ENCODE data around the gene NHLRC2.
"Not testable (repeated sequence)": the region's sequence is repeated elsewhere in the genome, so short reads cannot be mapped to it uniquely, and the experiment has no call there.

DNA sequence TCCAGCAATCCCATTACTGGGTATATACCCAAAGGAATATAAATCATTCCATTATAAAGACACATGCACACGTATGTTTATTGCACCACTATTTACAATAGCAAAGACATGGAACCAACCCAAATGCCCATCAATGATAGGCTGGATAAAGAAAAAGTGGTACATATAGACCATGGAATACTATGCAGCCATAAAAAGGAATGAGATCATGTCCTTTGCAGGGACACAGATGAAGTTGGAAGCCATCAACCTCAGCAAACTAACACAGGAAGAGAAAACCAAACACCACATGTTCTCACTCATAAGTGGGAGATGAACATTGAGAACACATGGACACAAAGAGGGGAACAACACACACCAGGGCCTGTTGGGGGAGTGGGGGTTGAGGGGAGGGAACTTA lies 39.8 kb upstream of the NHLRC2 start:
- TF ChIP-seq POLR2A (IDR thresholded peaks at IDR 0.05; ENCODE audit: borderline replicate concordance, extremely low read depth, insufficient read depth, insufficient read length); CTCF (IDR thresholded peaks at IDR 0.05 in 2 of 3, conservative IDR thresholded peaks at IDR 0.05 in 1 of 3; ENCODE audit: borderline replicate concordance in 1 of 3, insufficient read depth in 1 of 3, low read depth in 2 of 3, low read length in 2 of 3); ZNF274 (IDR thresholded peaks at IDR 0.05; ENCODE audit: low read depth, low read length); REST (IDR thresholded peaks at IDR 0.05; ENCODE audit: low read depth); RAD21 (IDR thresholded peaks at IDR 0.05; ENCODE audit: low read depth); ELF1 (IDR thresholded peaks at IDR 0.05; ENCODE audit: borderline replicate concordance, low read depth); CEBPB (IDR thresholded peaks at IDR 0.05; ENCODE audit: low read depth); SP1 (IDR thresholded peaks at IDR 0.05; ENCODE audit: low read depth); POLR2AphosphoS5 (IDR thresholded peaks at IDR 0.05; ENCODE audit: low read depth, low read length); EZH2phosphoT487 (IDR thresholded peaks at IDR 0.05; ENCODE audit: borderline replicate concordance); EZH2 (IDR thresholded peaks at IDR 0.05): not testable (repeated sequence)
- TF ChIP-seq, protein P1, sequence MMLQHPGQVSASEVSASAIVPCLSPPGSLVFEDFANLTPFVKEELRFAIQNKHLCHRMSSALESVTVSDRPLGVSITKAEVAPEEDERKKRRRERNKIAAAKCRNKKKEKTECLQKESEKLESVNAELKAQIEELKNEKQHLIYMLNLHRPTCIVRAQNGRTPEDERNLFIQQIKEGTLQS (IDR thresholded peaks at IDR 0.05), result not testable (repeated sequence)

Data from HCT116 (cell line).